HEK293 (cell line): Measurements from ENCODE around the gene UBE3B.

ENCODE experiments used
- CTCF ChIA-PET: fragments of 350-600 bp; formaldehyde crosslinking; extraction: SDS; loops from one replicate; lab custom pipeline; 2021; ENCODE audit warnings: antibody characterized with exemption; lab: Yijun Ruan, JAX
- POLR2A ChIA-PET: fragments of 300-600 bp; formaldehyde crosslinking; extraction: SDS; loops from one replicate; lab custom pipeline; 2020; ENCODE audit warnings: antibody characterized with exemption, inconsistent platforms; lab: Yijun Ruan, JAX
- H3K27ac ChIP-seq: fragments of 200-500 bp; sonication (Bioruptor generic); 2 replicates; pipeline ENCODE4 v1.5.1; 2014; ENCODE audit warnings: low read depth, low read length, control low read depth, inconsistent platforms; ENCODE audit errors: extremely low read depth
- H3K36me3 ChIP-seq, 2 experiments: fragments of 200-500 bp in 1 of 2; sonication (Bioruptor generic) in 1 of 2; 1 replicate in 1 of 2; 2 replicates in 1 of 2; pipeline ENCODE4 v1.5.1; 2014 to 2017; ENCODE audit warnings: inconsistent platforms in 2 of 2, low read length in 2 of 2; ENCODE audit not compliant: control insufficient read depth in 2 of 2, insufficient read depth in 1 of 2
- H3K4me1 ChIP-seq: fragments of 200-500 bp; sonication (Bioruptor generic); 2 replicates; pipeline ENCODE4 v1.5.1; 2014; ENCODE audit warnings: mild to moderate bottlenecking, low read length, inconsistent platforms; ENCODE audit not compliant: control insufficient read depth, insufficient read depth
- H3K4me3 ChIP-seq: 2 replicates; pipeline ENCODE4 v1.5.1; 2011; ENCODE audit warnings: low read depth, mild to moderate bottlenecking, control low read depth, low read length, moderate library complexity
- H3K9me3 ChIP-seq: fragments of 200-500 bp; sonication (Bioruptor generic); 2 replicates; pipeline ENCODE4 v1.5.1; 2014; ENCODE audit warnings: low read depth, low read length, inconsistent platforms; ENCODE audit not compliant: control insufficient read depth, insufficient read depth
- BCL11A ChIP-seq: fragments of 450-650 bp; formaldehyde crosslinking; IDR thresholded peaks from 2 replicates; pipeline ENCODE4 v1.5.1; 2016; ENCODE audit warnings: low read depth, missing biosample characterization, missing genetic modification characterization
- KLF9 ChIP-seq: fragments of 450-650 bp; formaldehyde crosslinking; IDR thresholded peaks from 2 replicates; pipeline ENCODE4 v1.5.1; 2016; ENCODE audit warnings: missing biosample characterization, missing genetic modification characterization, low read depth
- PRDM1 ChIP-seq: fragments of 450-650 bp; formaldehyde crosslinking; IDR thresholded peaks from 2 replicates; pipeline ENCODE4; 2016; ENCODE audit warnings: missing biosample characterization, missing genetic modification characterization
- YY2 ChIP-seq: fragments of 450-650 bp; formaldehyde crosslinking; IDR thresholded peaks from 2 replicates; pipeline ENCODE4 v1.5.1; 2016; ENCODE audit warnings: missing biosample characterization, missing genetic modification characterization
- ZBTB21 ChIP-seq: fragments of 450-650 bp; formaldehyde crosslinking; IDR thresholded peaks from 2 replicates; pipeline ENCODE4 v1.5.1; 2017; ENCODE audit warnings: missing biosample characterization, missing genetic modification characterization
- ZBTB7A ChIP-seq: fragments of 450-650 bp; formaldehyde crosslinking; IDR thresholded peaks from 2 replicates; pipeline ENCODE4 v1.5.1; 2016; ENCODE audit warnings: low read depth, missing biosample characterization, missing genetic modification characterization
- ZNF16 ChIP-seq: fragments of 450-650 bp; formaldehyde crosslinking; IDR thresholded peaks from 2 replicates; pipeline ENCODE4 v1.5.1; 2016; ENCODE audit warnings: low read depth, missing biosample characterization, missing genetic modification characterization
- ZNF239 ChIP-seq: fragments of 450-650 bp; formaldehyde crosslinking; IDR thresholded peaks from 2 replicates; pipeline ENCODE4 v1.5.1; 2016; ENCODE audit warnings: missing biosample characterization, missing genetic modification characterization
- ZNF324 ChIP-seq: fragments of 450-650 bp; formaldehyde crosslinking; IDR thresholded peaks from 2 replicates; pipeline ENCODE4 v1.5.1; 2016; ENCODE audit warnings: missing biosample characterization, missing genetic modification characterization
- ZNF473 ChIP-seq: fragments of 450-650 bp; formaldehyde crosslinking; IDR thresholded peaks from 2 replicates; pipeline ENCODE4 v1.5.1; 2017; ENCODE audit warnings: missing biosample characterization, missing genetic modification characterization
- ZNF560 ChIP-seq: fragments of 450-650 bp; formaldehyde crosslinking; IDR thresholded peaks from 2 replicates; pipeline ENCODE4 v1.5.1; 2017; ENCODE audit warnings: missing biosample characterization, missing genetic modification characterization, borderline replicate concordance
- ZNF624 ChIP-seq: fragments of 450-650 bp; formaldehyde crosslinking; IDR thresholded peaks from 2 replicates; pipeline ENCODE4 v1.5.1; 2017; ENCODE audit warnings: missing biosample characterization, missing genetic modification characterization
- ZNF707 ChIP-seq: fragments of 450-650 bp; formaldehyde crosslinking; IDR thresholded peaks from 2 replicates; pipeline ENCODE4 v1.5.1; 2016; ENCODE audit warnings: missing biosample characterization, missing genetic modification characterization
- ZSCAN16 ChIP-seq: fragments of 450-650 bp; formaldehyde crosslinking; IDR thresholded peaks from 2 replicates; pipeline ENCODE4 v1.5.1; 2016; ENCODE audit warnings: missing biosample characterization, missing genetic modification characterization
- ZXDB ChIP-seq: fragments of 450-650 bp; formaldehyde crosslinking; IDR thresholded peaks from 2 replicates; pipeline ENCODE4 v1.5.1; 2016; ENCODE audit warnings: missing biosample characterization, missing genetic modification characterization
- TF ChIP-seq, protein P1 (sequence below): fragments of 450-650 bp; formaldehyde crosslinking; IDR thresholded peaks from 2 replicates; pipeline ENCODE4 v1.5.1; 2016; ENCODE audit warnings: missing biosample characterization, missing genetic modification characterization
- TF ChIP-seq, protein P2 (sequence below): fragments of 450-650 bp; formaldehyde crosslinking; IDR thresholded peaks from 2 replicates; pipeline ENCODE4 v1.5.0; 2017; ENCODE audit warnings: missing biosample characterization, missing genetic modification characterization, borderline replicate concordance
- TF ChIP-seq, protein P3 (sequence below): fragments of 450-650 bp; formaldehyde crosslinking; IDR thresholded peaks from 2 replicates; pipeline ENCODE4 v1.5.1; 2016; ENCODE audit warnings: missing biosample characterization, missing genetic modification characterization

UBE3B gene

DNA sequence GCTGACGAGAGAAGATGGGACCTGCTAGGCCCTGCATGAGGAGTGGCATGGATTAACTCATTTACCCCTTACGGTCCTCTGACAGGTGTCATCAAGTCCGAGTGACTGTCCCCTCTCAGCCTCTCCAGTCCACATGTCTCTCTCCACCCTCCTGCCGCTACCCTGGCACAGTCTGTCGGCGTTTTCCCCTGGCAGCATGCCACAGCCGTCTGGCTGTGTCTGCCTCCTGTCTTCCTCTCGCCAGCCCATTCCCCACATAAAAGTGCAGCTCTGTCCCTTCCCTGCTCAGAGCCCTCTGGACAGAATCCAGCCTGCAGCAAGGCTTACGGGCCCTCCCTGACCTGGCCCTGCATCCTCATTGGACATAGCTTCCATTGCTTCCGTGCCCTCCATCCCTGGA, 45.6 kb downstream of the UBE3B start:
- Histone ChIP-seq H3K4me3 (no peak overlapping the region), H3K9me3 (no peaks in the 10 kb centered on the region), H3K27ac (no peak overlapping the region), H3K36me3 (peaks cover 9 to 81% of the 10 kb centered on the region in 2 experiments; a peak in 2 of 3 replicates), H3K4me1 (no peaks in the 10 kb centered on the region)
- ChIA-PET POLR2A (no interaction called here), CTCF (interaction anchor here (0.9 to 1.1 kb wide), 2 partner anchors 75 to 95 kb away, joined by 3 to 7 read pairs; no protein-coding TSS in a partner anchor)
- TF ChIP-seq YY2 (tag by site-specific recombination) (no peak), ZXDB (tag by site-specific recombination) (no peak), KLF9 (tag by site-specific recombination) (no peak), PRDM1 (no peak), ZNF560 (no peak), ZSCAN16 (no peak), ZNF624 (no peak), ZNF16 (tag by site-specific recombination) (no peak), ZBTB21 (no peak), ZBTB7A (no peak), ZNF707 (tag by site-specific recombination) (no peak), ZNF239 (tag by site-specific recombination) (no peak)

DNA sequence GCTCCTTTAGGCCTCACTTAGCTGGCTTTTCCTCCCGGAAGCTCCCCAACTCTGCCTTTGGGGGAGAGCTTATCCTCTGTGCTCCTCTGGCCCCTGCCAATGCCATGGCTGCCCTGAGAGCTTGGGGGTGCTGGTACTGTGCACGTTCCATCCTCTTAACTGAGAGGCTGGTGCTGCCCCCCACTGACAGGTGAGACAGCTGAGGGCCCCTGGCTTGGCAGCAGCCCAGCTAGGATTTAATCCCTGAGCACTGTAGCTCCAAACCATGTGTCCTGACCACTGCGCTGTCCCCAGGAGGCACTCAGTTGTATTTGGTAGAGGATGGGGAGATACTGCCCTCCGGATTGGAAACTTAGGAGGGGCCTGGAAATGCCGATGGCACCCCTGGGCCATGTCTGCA, 46.1 kb downstream of the UBE3B start:
- H3K4me3 ChIP-seq, result no peak overlapping the region
- TF ChIP-seq BCL11A (no peak), YY2 (tag by site-specific recombination) (no peak), ZNF324 (tag by site-specific recombination) (no peak), ZNF473 (no peak)
- TF ChIP-seq, protein P1, sequence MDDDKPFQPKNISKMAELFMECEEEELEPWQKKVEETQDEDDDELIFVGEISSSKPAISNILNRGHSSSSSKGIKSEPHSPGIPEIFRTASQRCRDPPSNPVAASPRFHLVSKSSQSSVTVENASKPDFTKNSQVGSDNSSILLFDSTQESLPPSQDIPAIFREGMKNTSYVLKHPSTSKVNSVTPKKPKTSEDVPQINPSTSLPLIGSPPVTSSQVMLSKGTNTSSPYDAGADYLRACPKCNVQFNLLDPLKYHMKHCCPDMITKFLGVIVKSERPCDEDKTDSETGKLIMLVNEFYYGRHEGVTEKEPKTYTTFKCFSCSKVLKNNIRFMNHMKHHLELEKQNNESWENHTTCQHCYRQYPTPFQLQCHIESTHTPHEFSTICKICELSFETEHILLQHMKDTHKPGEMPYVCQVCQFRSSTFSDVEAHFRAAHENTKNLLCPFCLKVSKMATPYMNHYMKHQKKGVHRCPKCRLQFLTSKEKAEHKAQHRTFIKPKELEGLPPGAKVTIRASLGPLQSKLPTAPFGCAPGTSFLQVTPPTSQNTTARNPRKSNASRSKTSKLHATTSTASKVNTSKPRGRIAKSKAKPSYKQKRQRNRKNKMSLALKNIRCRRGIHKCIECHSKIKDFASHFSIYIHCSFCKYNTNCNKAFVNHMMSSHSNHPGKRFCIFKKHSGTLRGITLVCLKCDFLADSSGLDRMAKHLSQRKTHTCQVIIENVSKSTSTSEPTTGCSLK (tag by site-specific recombination), result no peak
- TF ChIP-seq, protein P2, sequence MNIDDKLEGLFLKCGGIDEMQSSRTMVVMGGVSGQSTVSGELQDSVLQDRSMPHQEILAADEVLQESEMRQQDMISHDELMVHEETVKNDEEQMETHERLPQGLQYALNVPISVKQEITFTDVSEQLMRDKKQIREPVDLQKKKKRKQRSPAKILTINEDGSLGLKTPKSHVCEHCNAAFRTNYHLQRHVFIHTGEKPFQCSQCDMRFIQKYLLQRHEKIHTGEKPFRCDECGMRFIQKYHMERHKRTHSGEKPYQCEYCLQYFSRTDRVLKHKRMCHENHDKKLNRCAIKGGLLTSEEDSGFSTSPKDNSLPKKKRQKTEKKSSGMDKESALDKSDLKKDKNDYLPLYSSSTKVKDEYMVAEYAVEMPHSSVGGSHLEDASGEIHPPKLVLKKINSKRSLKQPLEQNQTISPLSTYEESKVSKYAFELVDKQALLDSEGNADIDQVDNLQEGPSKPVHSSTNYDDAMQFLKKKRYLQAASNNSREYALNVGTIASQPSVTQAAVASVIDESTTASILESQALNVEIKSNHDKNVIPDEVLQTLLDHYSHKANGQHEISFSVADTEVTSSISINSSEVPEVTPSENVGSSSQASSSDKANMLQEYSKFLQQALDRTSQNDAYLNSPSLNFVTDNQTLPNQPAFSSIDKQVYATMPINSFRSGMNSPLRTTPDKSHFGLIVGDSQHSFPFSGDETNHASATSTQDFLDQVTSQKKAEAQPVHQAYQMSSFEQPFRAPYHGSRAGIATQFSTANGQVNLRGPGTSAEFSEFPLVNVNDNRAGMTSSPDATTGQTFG (tag by site-specific recombination), result no peak
- TF ChIP-seq, protein P3, sequence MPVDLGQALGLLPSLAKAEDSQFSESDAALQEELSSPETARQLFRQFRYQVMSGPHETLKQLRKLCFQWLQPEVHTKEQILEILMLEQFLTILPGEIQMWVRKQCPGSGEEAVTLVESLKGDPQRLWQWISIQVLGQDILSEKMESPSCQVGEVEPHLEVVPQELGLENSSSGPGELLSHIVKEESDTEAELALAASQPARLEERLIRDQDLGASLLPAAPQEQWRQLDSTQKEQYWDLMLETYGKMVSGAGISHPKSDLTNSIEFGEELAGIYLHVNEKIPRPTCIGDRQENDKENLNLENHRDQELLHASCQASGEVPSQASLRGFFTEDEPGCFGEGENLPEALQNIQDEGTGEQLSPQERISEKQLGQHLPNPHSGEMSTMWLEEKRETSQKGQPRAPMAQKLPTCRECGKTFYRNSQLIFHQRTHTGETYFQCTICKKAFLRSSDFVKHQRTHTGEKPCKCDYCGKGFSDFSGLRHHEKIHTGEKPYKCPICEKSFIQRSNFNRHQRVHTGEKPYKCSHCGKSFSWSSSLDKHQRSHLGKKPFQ (tag by site-specific recombination), result no peak
- CTCF ChIA-PET, result interaction anchor here (0.9 to 2.0 kb wide), 3 partner anchors 74 to 252 kb away, joined by 3 to 7 read pairs (median 7); no protein-coding TSS in a partner anchor
- POLR2A ChIA-PET, result no interaction called here
- H3K27ac ChIP-seq, result no peak overlapping the region
- H3K9me3 ChIP-seq, result no peaks in the 10 kb centered on the region
- no peaks in the 10 kb centered on the region for H3K4me1 ChIP-seq
- H3K36me3 ChIP-seq, result peaks cover 10 to 77% of the 10 kb centered on the region in 2 experiments; a peak in 2 of 3 replicates
